Esophagus mucosa (tissue), 1 donor: Measurements from ENCODE around the gene OGFOD2. TPM values are rescaled to one million over a fixed set of nuclear protein-coding genes. Genes with fewer than 3 reads are reported as not detected.

ENCODE experiments used
- ATAC-seq: fragments of 200-7000 bp; cut with Tn5 transposase; one replicate; pipeline ENCODE4 v1.9.1; 2020
- total RNA-seq: library from RNA; stranded (reverse); gene quantifications from one replicate; pipeline ENCODE4 v1.2.4, GENCODE V29; 2023
- donor health status: DM: yes; HTN: yes; CAD: no.

Gene OGFOD2
- total RNA-seq, 1 donor from 2014 or later: 14.7 TPM

GRCh38 chr12:122977655-122978392 lies 2.8 kb downstream of the OGFOD2 start:
- no peak for ATAC-seq

GRCh38 chr12:122978507-122978955 lies 3.5 kb downstream of the OGFOD2 start:
- ATAC-seq: no peak

GRCh38 chr12:122979001-122979907 lies 4.2 kb downstream of the OGFOD2 start:
- no peak for ATAC-seq

GRCh38 chr12:122979908-122980182 lies 4.8 kb downstream of the OGFOD2 start:
- ATAC-seq: no peak

GRCh38 chr12:122980183-122981035 lies 5.4 kb downstream of the OGFOD2 start, which contains the start of gene ARL6IP4:
TSS of gene ARL6IP4 (plus strand) at chr12:122980681. CDS start at chr12:122981140, 459 bp downstream.
- ATAC-seq: peak; percentile 54

GRCh38 chr12:122981036-122981471 lies 6.0 kb downstream of the OGFOD2 start:
- no peak for ATAC-seq

GRCh38 chr12:122981587-122982476 lies 6.8 kb downstream of the OGFOD2 start:
- no peak for ATAC-seq

- ATAC-seq: no peak
These were observed 7.4 kb downstream of the OGFOD2 start for GRCh38 chr12:122982477-122982815.

GRCh38 chr12:122982963-122983788 lies 8.1 kb downstream of the OGFOD2 start:
- no peak for ATAC-seq

- ATAC-seq: no peak
These were observed 8.9 kb downstream of the OGFOD2 start for GRCh38 chr12:122983789-122984515.

- ATAC-seq: no peak
These were observed 9.7 kb downstream of the OGFOD2 start for GRCh38 chr12:122984612-122985337.

- no peak for ATAC-seq
These were observed 10.6 kb downstream of the OGFOD2 start for GRCh38 chr12:122985338-122986257.

GRCh38 chr12:122986258-122986871 lies 11.3 kb downstream of the OGFOD2 start:
- no peak for ATAC-seq

GRCh38 chr12:122987086-122987951 lies 12.3 kb downstream of the OGFOD2 start:
- peak; percentile 19 for ATAC-seq

- no peak for ATAC-seq
These were observed 13.0 kb downstream of the OGFOD2 start for GRCh38 chr12:122988036-122988435.

- ATAC-seq: no peak
These were observed 13.7 kb downstream of the OGFOD2 start for GRCh38 chr12:122988612-122989212.
